HG02571 (cell line): ENCODE data around the gene KRTAP9-7.

ENCODE experiments used
- ATAC-seq: cut with Tn5 transposase; IDR thresholded peaks from one replicate; pipeline ENCODE4 v1.9.1; 2021; ENCODE audit warnings: mild to moderate bottlenecking, moderate library complexity; ENCODE audit not compliant: unreplicated experiment

The KRTAP9-7 gene

DNA sequence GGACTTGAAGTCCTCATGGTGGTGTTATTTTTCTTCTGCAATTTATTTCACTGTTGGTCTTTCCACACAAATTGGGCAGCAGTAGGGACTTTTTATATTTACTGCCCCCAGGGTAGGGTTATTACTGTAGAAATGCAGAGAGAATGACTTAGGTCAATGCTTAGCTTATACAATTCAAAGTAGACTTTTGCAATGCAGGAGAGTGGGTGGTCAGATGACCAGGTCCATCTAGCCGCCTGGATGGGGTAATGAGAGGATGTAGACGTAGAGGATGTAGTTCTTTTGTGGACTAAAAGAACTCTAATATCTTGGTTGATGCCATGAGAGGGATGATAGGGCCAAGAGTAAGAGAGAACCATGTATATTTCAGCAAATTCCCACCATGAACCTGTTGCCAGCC is 42.7 kb downstream of the KRTAP9-7 start:
- ATAC-seq = no peak

- ATAC-seq = no peak
Observed at GRCh38 chr17:41322094-41322902, 46.8 kb downstream of the KRTAP9-7 start.

- no peak for ATAC-seq
Observed at GRCh38 chr17:41322903-41323895, 47.7 kb downstream of the KRTAP9-7 start.

DNA sequence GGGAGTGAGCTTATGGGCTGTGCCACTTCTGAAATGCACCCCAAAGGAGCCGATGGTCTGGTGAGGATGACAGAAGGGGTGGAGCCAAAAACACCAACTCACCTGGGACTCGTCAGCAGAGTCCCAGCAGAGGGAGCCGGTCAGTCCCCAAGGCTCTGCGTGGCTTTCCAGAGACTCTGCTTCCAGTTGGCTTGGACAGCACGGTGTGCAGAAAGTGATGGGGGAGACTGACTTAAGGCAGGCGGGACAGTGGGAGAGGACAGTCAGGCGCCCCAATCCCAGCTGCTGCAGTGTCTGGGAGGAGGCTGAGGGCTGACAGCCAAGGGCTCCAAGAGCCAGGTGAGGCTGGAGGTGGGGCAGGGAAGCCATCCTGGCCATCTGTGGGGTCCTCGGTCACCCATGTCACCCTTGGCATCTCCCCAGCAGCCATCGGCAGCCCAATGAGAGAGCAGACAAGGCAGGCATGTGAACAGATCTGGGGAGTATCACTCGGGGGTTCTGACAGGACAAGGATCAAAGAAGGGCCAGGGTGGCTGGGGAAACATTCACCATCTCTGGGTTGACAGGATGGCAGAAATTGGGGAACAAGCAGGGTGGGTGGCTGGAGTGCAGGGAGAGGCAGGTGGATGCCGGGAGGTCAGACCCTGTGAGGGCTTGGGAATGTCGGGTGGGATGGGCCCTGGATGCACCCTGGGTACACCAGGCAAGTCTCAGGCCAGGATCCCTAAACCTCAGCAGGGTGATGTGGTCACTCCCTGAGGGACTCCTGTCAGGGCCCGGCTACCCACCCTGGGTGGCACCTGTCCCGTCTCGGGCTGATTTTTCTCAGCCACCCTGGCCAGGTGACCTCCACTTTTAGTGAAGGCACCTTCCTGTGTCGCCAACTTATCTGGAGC is 48.9 kb downstream of the KRTAP9-7 start:
- no peak for ATAC-seq

DNA sequence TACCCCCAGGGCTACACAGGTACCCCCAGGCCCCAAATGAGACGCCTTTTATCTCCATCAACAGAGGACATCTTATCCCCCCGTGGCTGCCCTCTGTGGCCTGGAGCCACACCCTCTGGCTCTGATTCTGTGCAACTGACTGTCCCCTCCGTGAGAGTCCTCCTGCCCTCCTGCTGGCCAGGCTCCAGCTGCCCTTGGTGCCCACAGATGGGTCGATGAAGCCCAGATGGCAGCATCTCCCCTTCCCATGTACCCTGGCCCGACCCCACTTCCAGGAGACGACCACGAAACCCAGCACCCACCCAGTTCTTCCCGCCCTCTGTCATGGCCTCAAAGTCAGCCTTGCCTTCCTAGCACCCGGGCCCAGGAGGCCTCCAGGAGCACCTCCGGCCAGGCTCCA is 49.6 kb downstream of the KRTAP9-7 start:
- no peak for ATAC-seq

DNA sequence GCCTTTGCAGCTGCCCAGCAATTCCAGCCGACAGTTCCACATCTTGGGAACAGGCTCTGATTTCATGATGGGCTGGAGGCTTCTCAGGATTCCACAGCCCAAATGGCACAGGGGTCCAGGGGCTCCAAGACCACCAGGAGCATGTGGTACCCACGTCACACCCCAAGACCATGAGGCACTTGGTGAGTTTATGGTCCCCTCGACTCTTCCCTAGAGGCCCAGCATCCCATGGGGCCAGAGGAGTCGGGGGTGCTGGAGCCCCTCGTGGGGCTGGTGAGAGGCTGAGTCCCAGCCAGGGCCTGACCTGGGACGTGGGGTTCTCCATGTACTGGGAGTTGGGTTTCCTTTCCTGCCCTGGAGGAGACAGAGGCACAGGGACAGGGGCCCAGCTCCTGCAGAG is 50.1 kb downstream of the KRTAP9-7 start:
- no peak for ATAC-seq
